Measurements from ENCODE around the gene BCAS4.

GRCh38 chr20:50901301-50901700 is 106.4 kb downstream of the BCAS4 start:
- TF ChIP-seq, protein P1, sequence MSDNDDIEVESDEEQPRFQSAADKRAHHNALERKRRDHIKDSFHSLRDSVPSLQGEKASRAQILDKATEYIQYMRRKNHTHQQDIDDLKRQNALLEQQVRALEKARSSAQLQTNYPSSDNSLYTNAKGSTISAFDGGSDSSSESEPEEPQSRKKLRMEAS (CRISPR knock-in tag; IDR thresholded peaks at IDR 0.05): no peak
- TF ChIP-seq TEAD4 (CRISPR knock-in tag; IDR thresholded peaks at IDR 0.05) (no peak), NFATC4 (CRISPR knock-in tag; IDR thresholded peaks at IDR 0.05) (no peak), CTCF (IDR thresholded peaks at IDR 0.05) (no peak)
